ENCODE measurements around the gene PCDHGB7. TPM values are rescaled to one million over a fixed set of nuclear protein-coding genes. Genes with fewer than 3 reads are reported as not detected.

PCDHGB7 gene
- total RNA-seq, 1 experiment from 2014 or later: 0.54 TPM

- Histone ChIP-seq H3K36me3 (ENCODE audit: control insufficient read depth in 1 of 2, insufficient read depth in 2 of 2, low read length in 2 of 2) (no peaks in the 10 kb centered on the region), H3K9me2 (ENCODE audit: insufficient read depth) (no peaks in the 10 kb centered on the region), H3K9ac (ENCODE audit: low read length) (no peak overlapping the region), H3K9me3 (ENCODE audit: control insufficient read depth in 1 of 2, insufficient read depth in 1 of 2, low read depth in 1 of 2, low read length in 2 of 2) (peaks cover 4 to 22% of the 10 kb centered on the region in 2 experiments; a peak in 2 of 4 replicates), H3K27ac (ENCODE audit: low read depth, low read length) (no peak overlapping the region), H3K4me3 (replicated peaks in 1 of 2; ENCODE audit: low read depth in 1 of 2, low read length in 2 of 2) (no peak overlapping the region), H4K20me1 (ENCODE audit: insufficient read depth) (no peaks in the 10 kb centered on the region), H2AFZ (ENCODE audit: low read depth, low read length, poor library complexity, severe bottlenecking) (no peak overlapping the region), H3K27me3 (ENCODE audit: insufficient read depth, low read length) (no peaks in the 10 kb centered on the region), H3K4me1 (ENCODE audit: control insufficient read depth in 1 of 2, insufficient read depth in 2 of 2, low read length in 2 of 2) (no peaks in the 10 kb centered on the region), H3K4me2 (ENCODE audit: low read length) (no peak overlapping the region), H3K79me2 (ENCODE audit: insufficient read depth, low read length) (no peaks in the 10 kb centered on the region)
- ChIA-PET CTCF (no interaction called here), RAD21 (ENCODE audit: low non-redundant PET in 1 of 2, low total read pairs in 2 of 2, uncharacterized antibody in 2 of 2, unreplicated experiment in 2 of 2) (no interaction called here), POLR2A (no interaction called here)
- ATAC-seq (no peak), DNase-seq (ENCODE audit: low read depth, low spot score) (no peak)
- no TSS peak for BruUV-seq (replicated peaks)
- no peak for TF ChIP-seq EGR1 (IDR thresholded peaks at IDR 0.05; ENCODE audit: low read depth)
- no peak for TF ChIP-seq ZFX (IDR thresholded peaks at IDR 0.05)
- intact Hi-C loops (cut with micrococcal nuclease): no loop called here
These were observed 5.3 kb downstream of the PCDHGB7 start for GRCh38 chr5:141422742-141423291.

- no peaks in the 10 kb centered on the region for H3K79me2 ChIP-seq (ENCODE audit: insufficient read depth, low read length)
- no peaks in the 10 kb centered on the region for H3K27me3 ChIP-seq (ENCODE audit: insufficient read depth, low read length)
- peaks cover 0 to 8% of the 10 kb centered on the region in 2 experiments; a peak in 2 of 4 replicates for H3K9me3 ChIP-seq (ENCODE audit: control insufficient read depth in 1 of 2, insufficient read depth in 1 of 2, low read depth in 1 of 2, low read length in 2 of 2)
- no peaks in the 10 kb centered on the region for H3K4me1 ChIP-seq (ENCODE audit: control insufficient read depth in 1 of 2, insufficient read depth in 2 of 2, low read length in 2 of 2)
- ATAC-seq (no peak), DNase-seq (ENCODE audit: low read depth, low spot score) (no peak)
- no peak overlapping the region for H3K9ac ChIP-seq (ENCODE audit: low read length)
- TF ChIP-seq ATF3 (IDR thresholded peaks at IDR 0.05): no peak
- TF ChIP-seq EZH2phosphoT487 (IDR thresholded peaks at IDR 0.05; ENCODE audit: borderline replicate concordance): no peak
- BruUV-seq (replicated peaks): no TSS peak
- H4K20me1 ChIP-seq (ENCODE audit: insufficient read depth): no peaks in the 10 kb centered on the region
- CTCF ChIA-PET: no interaction called here
- H3K9me2 ChIP-seq (ENCODE audit: insufficient read depth): no peaks in the 10 kb centered on the region
- no peak overlapping the region for H2AFZ ChIP-seq (ENCODE audit: low read depth, low read length, poor library complexity, severe bottlenecking)
- intact Hi-C loops (cut with micrococcal nuclease): no loop called here
- H3K27ac ChIP-seq (ENCODE audit: low read depth, low read length): no peak overlapping the region
- POLR2A ChIA-PET: no interaction called here
- H3K36me3 ChIP-seq (ENCODE audit: control insufficient read depth in 1 of 2, insufficient read depth in 2 of 2, low read length in 2 of 2): no peaks in the 10 kb centered on the region
- H3K4me2 ChIP-seq (ENCODE audit: low read length): no peak overlapping the region
- RAD21 ChIA-PET (ENCODE audit: low non-redundant PET in 1 of 2, low total read pairs in 2 of 2, uncharacterized antibody in 2 of 2, unreplicated experiment in 2 of 2): no interaction called here
- H3K4me3 ChIP-seq (replicated peaks in 1 of 2; ENCODE audit: low read depth in 1 of 2, low read length in 2 of 2): no peak overlapping the region
These were observed 10.4 kb downstream of the PCDHGB7 start for GRCh38 chr5:141427783-141428426.
